HG03565 (cell line): ENCODE measurements around the gene CRADD.
"Not testable (repeated sequence)": the region's sequence is repeated elsewhere in the genome, so short reads cannot be mapped to it uniquely, and the experiment has no call there.

Experiments used
- ATAC-seq: cut with Tn5 transposase; IDR thresholded peaks from one replicate; pipeline ENCODE4 v1.9.1; 2021; ENCODE audit warnings: mild to moderate bottlenecking, moderate library complexity; ENCODE audit not compliant: unreplicated experiment

CRADD gene

GRCh38 chr12:93677195-93678064, at the start of gene CRADD:
Gene CRADD, plus strand, starts transcription at chr12:93677375.
- ATAC-seq = peak; percentile 84

- ATAC-seq = no peak
Observed at GRCh38 chr12:93632383-93632782, 44.8 kb upstream of the CRADD start.

- ATAC-seq = no peak
Observed at GRCh38 chr12:93634416-93634815, 42.8 kb upstream of the CRADD start.

GRCh38 chr12:93636708-93637107, 40.5 kb upstream of the CRADD start:
- no peak for ATAC-seq

GRCh38 chr12:93638095-93638494, 39.1 kb upstream of the CRADD start:
- ATAC-seq = no peak

GRCh38 chr12:93638954-93639353, 38.2 kb upstream of the CRADD start:
- ATAC-seq = no peak

- no peak for ATAC-seq
Observed at GRCh38 chr12:93639406-93639805, 37.8 kb upstream of the CRADD start.

- ATAC-seq = not testable (repeated sequence)
Observed at GRCh38 chr12:93641380-93641779, 35.8 kb upstream of the CRADD start.

GRCh38 chr12:93642751-93643150, 34.4 kb upstream of the CRADD start:
- ATAC-seq = no peak

- ATAC-seq = no peak
Observed at GRCh38 chr12:93645702-93646101, 31.5 kb upstream of the CRADD start.

- ATAC-seq = no peak
Observed at GRCh38 chr12:93650626-93651025, 26.5 kb upstream of the CRADD start.

- ATAC-seq = no peak
Observed at GRCh38 chr12:93653079-93653478, 24.1 kb upstream of the CRADD start.

- no peak for ATAC-seq
Observed at GRCh38 chr12:93653712-93654111, 23.5 kb upstream of the CRADD start.

- ATAC-seq = no peak
Observed at GRCh38 chr12:93654421-93654820, 22.8 kb upstream of the CRADD start.

- no peak for ATAC-seq
Observed at GRCh38 chr12:93657071-93657470, 20.1 kb upstream of the CRADD start.

- ATAC-seq = no peak
Observed at GRCh38 chr12:93661021-93661420, 16.2 kb upstream of the CRADD start.

- ATAC-seq = no peak
Observed at GRCh38 chr12:93663006-93663728, 14.0 kb upstream of the CRADD start.

GRCh38 chr12:93663729-93664084, 13.5 kb upstream of the CRADD start:
- ATAC-seq = no peak

GRCh38 chr12:93664573-93665138, 12.5 kb upstream of the CRADD start:
- ATAC-seq = no peak

GRCh38 chr12:93667672-93668071, 9.5 kb upstream of the CRADD start:
- ATAC-seq = no peak

- ATAC-seq = peak; percentile 61
Observed at GRCh38 chr12:93668919-93669418, 8.2 kb upstream of the CRADD start.

GRCh38 chr12:93669452-93669851, 7.7 kb upstream of the CRADD start:
- ATAC-seq = no peak
